Measurements from ENCODE around the gene APOO. TPM values are rescaled to one million over a fixed set of nuclear protein-coding genes. Genes with fewer than 3 reads are reported as not detected.
A peak's percentile ranks its signal among the peaks of the same experiment; 100 is the strongest.
"Not testable (repeated sequence)": the region's sequence is repeated elsewhere in the genome, so short reads cannot be mapped to it uniquely, and the experiment has no call there.

Gene APOO
- total and polyA plus RNA-seq, 10 donors = 5.8 to 18.0 (median 11.9) TPM

GRCh38 chrX:23901805-23902204 lies 5.9 kb downstream of the APOO start:
- Histone ChIP-seq H3K4me1 (peaks cover 4 to 35% (median 21%) of the 10 kb centered on the region in 6 donors), H3K4me3 (peak overlapping the region in 1 of 8 donors; percentile 40), H3K27ac (peak overlapping the region; percentile 29 to 87 (median 71)), H3K27me3 (replicated peaks in 1 of 7) (no peaks in the 10 kb centered on the region), H3K36me3 (no peaks in the 10 kb centered on the region), H3K9me3 (no peaks in the 10 kb centered on the region)
- TF ChIP-seq CTCF (IDR thresholded peaks at IDR 0.05 in 8 of 11, conservative IDR thresholded peaks at IDR 0.05 in 3 of 11) (peak in 10 of 11 experiments; percentile 14 to 64 (median 44)), POLR2A (IDR thresholded peaks at IDR 0.05) (no peak), POLR2AphosphoS5 (IDR thresholded peaks at IDR 0.05) (peak in 1 of 3 donors; percentile 36)
- no peak for DNase-seq
- intact Hi-C loops (cut with DNase I; ENCODE audit: low total_unique reads) = loop anchor here (2.0 kb wide), 1 partner anchor 207 kb away; no protein-coding TSS in a partner anchor
- WGBS, 5 donors = 18 to 53% (median 33%) methylated on average over 1 of the region's 1 CpG; no CpG with 5 or more reads in 1 of the 5 donors

GRCh38 chrX:23901060-23901459 lies 6.7 kb downstream of the APOO start:
- 42 to 68% (median 60%) methylated on average over 3 of the region's 3 CpGs for WGBS, 5 donors
- Histone ChIP-seq H3K4me1 (peaks cover 4 to 28% (median 17%) of the 10 kb centered on the region in 6 donors), H3K36me3 (no peaks in the 10 kb centered on the region), H3K4me3 (peak overlapping the region in 1 of 8 donors; percentile 40), H3K27ac (peak overlapping the region; percentile 29 to 87 (median 71)), H3K9me3 (no peaks in the 10 kb centered on the region), H3K27me3 (replicated peaks in 1 of 7) (no peaks in the 10 kb centered on the region)
- intact Hi-C loops (cut with DNase I; ENCODE audit: low total_unique reads) = no loop called here
- TF ChIP-seq POLR2A (IDR thresholded peaks at IDR 0.05) = no peak
- TF ChIP-seq POLR2AphosphoS5 (IDR thresholded peaks at IDR 0.05) = peak in 1 of 3 donors; percentile 41
- no peak for DNase-seq

- Histone ChIP-seq H3K27ac (peak overlapping the region in 5 of 8 donors; percentile 62 to 87 (median 82)), H3K4me1 (peaks cover 4 to 24% (median 17%) of the 10 kb centered on the region in 6 donors), H3K27me3 (replicated peaks in 1 of 7) (no peaks in the 10 kb centered on the region), H3K36me3 (no peaks in the 10 kb centered on the region), H3K9me3 (no peaks in the 10 kb centered on the region), H3K4me3 (no peak overlapping the region)
- TF ChIP-seq POLR2A (IDR thresholded peaks at IDR 0.05) = no peak
- TF ChIP-seq POLR2AphosphoS5 (IDR thresholded peaks at IDR 0.05) = peak in 1 of 3 donors; percentile 16
- no peak for DNase-seq
- 78 to 91% (median 85%) methylated on average over 11 to 12 of the region's 12 CpGs for WGBS, 5 donors
- intact Hi-C loops (cut with DNase I; ENCODE audit: low total_unique reads) = no loop called here
Observed at GRCh38 chrX:23900220-23900797, 7.4 kb downstream of the APOO start.

- intact Hi-C loops (cut with DNase I; ENCODE audit: low total_unique reads) = no loop called here
- Histone ChIP-seq H3K27ac (no peak overlapping the region), H3K4me1 (peaks cover 4 to 24% (median 17%) of the 10 kb centered on the region in 6 donors)
Observed at GRCh38 chrX:23898412-23898959, 9.3 kb downstream of the APOO start.

GRCh38 chrX:23896981-23897380 lies 10.8 kb downstream of the APOO start:
- H3K4me3 ChIP-seq = no peak overlapping the region
- H3K4me1 ChIP-seq = peaks cover under 1 to 17% (median 10%) of the 10 kb centered on the region in 6 donors
- H3K27ac ChIP-seq = no peak overlapping the region
- TF ChIP-seq POLR2AphosphoS5 (IDR thresholded peaks at IDR 0.05) (no peak), POLR2A (IDR thresholded peaks at IDR 0.05) (no peak), CTCF (IDR thresholded peaks at IDR 0.05 in 8 of 11, conservative IDR thresholded peaks at IDR 0.05 in 3 of 11) (no peak)
- DNase-seq = no peak
- intact Hi-C loops (cut with DNase I; ENCODE audit: low total_unique reads) = no loop called here
- WGBS, 5 donors = 75 to 83% (median 80%) methylated on average over 2 of the region's 2 CpGs
- H3K36me3 ChIP-seq = no peaks in the 10 kb centered on the region
- H3K9me3 ChIP-seq = no peaks in the 10 kb centered on the region
- peaks cover 0 to 8% (median 0%) of the 10 kb centered on the region in 7 donors for H3K27me3 ChIP-seq (replicated peaks in 1 of 7)

More at GRCh38 chrX:23898412-23898959, 9.3 kb downstream of the APOO start:
- Histone ChIP-seq H3K36me3 (no peaks in the 10 kb centered on the region), H3K27me3 (replicated peaks in 1 of 7) (peaks cover 0 to 8% (median 0%) of the 10 kb centered on the region in 7 donors), H3K9me3 (no peaks in the 10 kb centered on the region), H3K4me3 (no peak overlapping the region)
- no peak for DNase-seq
- no peak for TF ChIP-seq POLR2A (IDR thresholded peaks at IDR 0.05)
- WGBS, 5 donors = 71 to 87% (median 80%) methylated on average over 3 of the region's 3 CpGs

- intact Hi-C loops (cut with DNase I; ENCODE audit: low total_unique reads); DNase-seq; H3K9me3 ChIP-seq; H3K27ac ChIP-seq; H3K36me3 ChIP-seq; H3K27me3 ChIP-seq (replicated peaks in 1 of 7); H3K4me3 ChIP-seq: not testable (repeated sequence)
- H3K4me1 ChIP-seq = peaks cover 0 to 12% (median 7%) of the 10 kb centered on the region in 6 donors
- 70 to 94% (median 90%) methylated on average over 4 of the region's 4 CpGs for WGBS, 5 donors
Observed at GRCh38 chrX:23896539-23896938, 11.2 kb downstream of the APOO start.

GRCh38 chrX:23894993-23895392 lies 12.7 kb downstream of the APOO start:
- intact Hi-C loops (cut with DNase I; ENCODE audit: low total_unique reads) = not testable (repeated sequence)

More at GRCh38 chrX:23894993-23895392, 12.7 kb downstream of the APOO start:
- H3K27me3 ChIP-seq (replicated peaks in 1 of 7); H3K4me3 ChIP-seq; H3K27ac ChIP-seq; DNase-seq; H3K36me3 ChIP-seq; H3K4me1 ChIP-seq; H3K9me3 ChIP-seq: not testable (repeated sequence)
- WGBS, 5 donors = 92 to 100% (median 96%) methylated on average over 5 to 6 of the region's 6 CpGs

Data from spleen (tissue), 11 donors.